Measurements from ENCODE around the gene CIB2. TPM values are rescaled to one million over a fixed set of nuclear protein-coding genes. Genes with fewer than 3 reads are reported as not detected.

CIB2 gene
- polyA plus RNA-seq, 1 donor (not counting 4 experiments of a cell fraction or from before 2014, with no cell fraction given) = 4.1 TPM

DNA sequence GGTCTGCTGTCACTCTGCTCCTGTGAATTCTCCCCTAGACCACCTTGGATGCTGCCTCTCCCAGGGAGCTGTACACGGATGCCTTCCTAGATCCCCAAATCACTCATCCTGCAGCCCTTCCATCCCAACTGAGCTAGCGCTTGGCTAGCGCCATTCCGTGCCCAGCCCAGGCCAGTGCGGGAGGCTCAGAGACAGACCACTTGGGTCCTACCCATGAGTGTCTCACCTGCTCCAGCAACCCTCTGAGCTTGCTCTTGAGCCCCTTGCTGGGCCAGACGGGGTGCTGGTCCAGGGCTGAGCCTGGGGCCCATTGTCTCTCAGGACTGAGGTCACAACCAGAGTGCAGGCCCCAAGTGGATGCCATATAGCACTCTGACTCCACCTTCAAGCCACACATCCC, 21.1 kb downstream of the CIB2 start:
- H4K20me1 ChIP-seq (ENCODE audit: control insufficient read depth, extremely low read depth, insufficient read depth, low read length) = no peaks in the 10 kb centered on the region
- H3K4me3 ChIP-seq (ENCODE audit: control insufficient read depth in 2 of 3, extremely low read depth in 1 of 3, insufficient read depth in 2 of 3, low read depth in 1 of 3, low read length in 3 of 3) = no peak overlapping the region
- H3K27me3 ChIP-seq (ENCODE audit: control insufficient read depth, extremely low read depth, insufficient read depth, low read length) = no peaks in the 10 kb centered on the region
- TF ChIP-seq EZH2 (IDR thresholded peaks at IDR 0.05; ENCODE audit: low read length) = no peak
- TF ChIP-seq, protein P1, sequence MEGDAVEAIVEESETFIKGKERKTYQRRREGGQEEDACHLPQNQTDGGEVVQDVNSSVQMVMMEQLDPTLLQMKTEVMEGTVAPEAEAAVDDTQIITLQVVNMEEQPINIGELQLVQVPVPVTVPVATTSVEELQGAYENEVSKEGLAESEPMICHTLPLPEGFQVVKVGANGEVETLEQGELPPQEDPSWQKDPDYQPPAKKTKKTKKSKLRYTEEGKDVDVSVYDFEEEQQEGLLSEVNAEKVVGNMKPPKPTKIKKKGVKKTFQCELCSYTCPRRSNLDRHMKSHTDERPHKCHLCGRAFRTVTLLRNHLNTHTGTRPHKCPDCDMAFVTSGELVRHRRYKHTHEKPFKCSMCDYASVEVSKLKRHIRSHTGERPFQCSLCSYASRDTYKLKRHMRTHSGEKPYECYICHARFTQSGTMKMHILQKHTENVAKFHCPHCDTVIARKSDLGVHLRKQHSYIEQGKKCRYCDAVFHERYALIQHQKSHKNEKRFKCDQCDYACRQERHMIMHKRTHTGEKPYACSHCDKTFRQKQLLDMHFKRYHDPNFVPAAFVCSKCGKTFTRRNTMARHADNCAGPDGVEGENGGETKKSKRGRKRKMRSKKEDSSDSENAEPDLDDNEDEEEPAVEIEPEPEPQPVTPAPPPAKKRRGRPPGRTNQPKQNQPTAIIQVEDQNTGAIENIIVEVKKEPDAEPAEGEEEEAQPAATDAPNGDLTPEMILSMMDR (optimal IDR thresholded peaks at IDR 0.05 in 1 of 3, IDR thresholded peaks at IDR 0.05 in 1 of 3, conservative IDR thresholded peaks at IDR 0.05 in 1 of 3; ENCODE audit: extremely low read depth in 1 of 3, insufficient read depth in 2 of 3, low read length in 3 of 3) = no peak
- H3K79me2 ChIP-seq (ENCODE audit: control insufficient read depth, insufficient read depth, low read length) = no peaks in the 10 kb centered on the region
- H3K4me2 ChIP-seq (ENCODE audit: control insufficient read depth, extremely low read depth, insufficient read depth, low read depth, low read length) = no peak overlapping the region
- no peak overlapping the region for H3K9ac ChIP-seq (ENCODE audit: control insufficient read depth, extremely low read depth, insufficient read depth, low read length)
- DNase-seq (ENCODE audit: low read depth, low spot score) = no peak
- dilution Hi-C loops (cut with MboI; ENCODE audit: extremely low pct_ligation_motif_present, low sequenced_read_pairs) = no loop called here
- H2AFZ ChIP-seq (ENCODE audit: control insufficient read depth, low read length) = no peak overlapping the region
- no peaks in the 10 kb centered on the region for H3K9me1 ChIP-seq (ENCODE audit: control insufficient read depth, extremely low read depth, insufficient read depth, low read length)
- no peak for FAIRE-seq
- no peaks in the 10 kb centered on the region for H3K9me3 ChIP-seq (ENCODE audit: control insufficient read depth, low read depth, low read length)
- no peaks in the 10 kb centered on the region for H3K4me1 ChIP-seq (ENCODE audit: control insufficient read depth, extremely low read depth, insufficient read depth, low read length)
- H3K27ac ChIP-seq (ENCODE audit: control insufficient read depth, insufficient read depth, low read length) = no peak overlapping the region
- H3K36me3 ChIP-seq (ENCODE audit: control insufficient read depth in 2 of 2, extremely low read depth in 1 of 2, insufficient read depth in 2 of 2, low read length in 2 of 2) = no peaks in the 10 kb centered on the region

DNA sequence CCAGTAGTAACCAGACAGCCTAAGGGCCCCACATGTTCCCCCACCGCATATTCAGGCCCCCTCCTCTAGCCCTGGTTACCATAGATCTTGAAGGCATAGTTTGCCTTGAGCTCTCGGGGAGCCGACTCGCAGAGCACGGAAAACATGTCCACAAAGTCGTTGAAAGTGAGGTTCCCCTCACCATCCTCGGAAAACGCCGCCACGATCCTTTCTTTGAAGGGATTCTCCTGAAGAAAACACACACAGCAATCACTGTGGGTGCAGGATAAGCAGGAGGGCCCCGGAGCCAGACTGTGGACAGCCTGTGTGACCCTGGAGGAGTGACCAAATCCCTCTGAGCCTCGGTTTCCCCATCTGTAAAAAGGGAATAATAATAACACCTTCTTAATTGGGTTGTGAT, 22.1 kb downstream of the CIB2 start:
- H3K79me2 ChIP-seq (ENCODE audit: control insufficient read depth, insufficient read depth, low read length) = no peaks in the 10 kb centered on the region
- H3K4me1 ChIP-seq (ENCODE audit: control insufficient read depth, extremely low read depth, insufficient read depth, low read length) = no peaks in the 10 kb centered on the region
- no peak overlapping the region for H3K9ac ChIP-seq (ENCODE audit: control insufficient read depth, extremely low read depth, insufficient read depth, low read length)
- no peak for DNase-seq (ENCODE audit: low read depth, low spot score)
- TF ChIP-seq EZH2 (IDR thresholded peaks at IDR 0.05; ENCODE audit: low read length) = no peak
- TF ChIP-seq, protein P1 (optimal IDR thresholded peaks at IDR 0.05 in 1 of 3, IDR thresholded peaks at IDR 0.05 in 1 of 3, conservative IDR thresholded peaks at IDR 0.05 in 1 of 3; ENCODE audit: extremely low read depth in 1 of 3, insufficient read depth in 2 of 3, low read length in 3 of 3) = no peak
- H3K9me1 ChIP-seq (ENCODE audit: control insufficient read depth, extremely low read depth, insufficient read depth, low read length) = no peaks in the 10 kb centered on the region
- no peak for FAIRE-seq
- no peak overlapping the region for H3K4me2 ChIP-seq (ENCODE audit: control insufficient read depth, extremely low read depth, insufficient read depth, low read depth, low read length)
- no peaks in the 10 kb centered on the region for H3K9me3 ChIP-seq (ENCODE audit: control insufficient read depth, low read depth, low read length)
- no peak overlapping the region for H2AFZ ChIP-seq (ENCODE audit: control insufficient read depth, low read length)
- no peaks in the 10 kb centered on the region for H4K20me1 ChIP-seq (ENCODE audit: control insufficient read depth, extremely low read depth, insufficient read depth, low read length)
- no peaks in the 10 kb centered on the region for H3K27me3 ChIP-seq (ENCODE audit: control insufficient read depth, extremely low read depth, insufficient read depth, low read length)
- H3K36me3 ChIP-seq (ENCODE audit: control insufficient read depth in 2 of 2, extremely low read depth in 1 of 2, insufficient read depth in 2 of 2, low read length in 2 of 2) = no peaks in the 10 kb centered on the region
- no peak overlapping the region for H3K27ac ChIP-seq (ENCODE audit: control insufficient read depth, insufficient read depth, low read length)
- dilution Hi-C loops (cut with MboI; ENCODE audit: extremely low pct_ligation_motif_present, low sequenced_read_pairs) = no loop called here
- H3K4me3 ChIP-seq (ENCODE audit: control insufficient read depth in 2 of 3, extremely low read depth in 1 of 3, insufficient read depth in 2 of 3, low read depth in 1 of 3, low read length in 3 of 3) = no peak overlapping the region

Measured in keratinocyte (primary cell).